H1 (cell line): ENCODE data around the gene GRIA3. TPM values are rescaled to one million over a fixed set of nuclear protein-coding genes. Genes with fewer than 3 reads are reported as not detected.
"Not testable (repeated sequence)": the region's sequence is repeated elsewhere in the genome, so short reads cannot be mapped to it uniquely, and the experiment has no call there.

Source experiments
- CTCF ChIA-PET: fragments of 300-600 bp; sonication (Branson Sonifier 250); formaldehyde crosslinking; loops from one replicate; lab custom pipeline; 2021; ENCODE audit not compliant: partially characterized antibody; lab: Charles Lee
- POLR2A ChIA-PET: fragments of 300-600 bp; sonication (Branson Sonifier 250); formaldehyde crosslinking; loops from one replicate; lab custom pipeline; 2021; ENCODE audit warnings: inconsistent platforms; ENCODE audit not compliant: partially characterized antibody; lab: Charles Lee
- DNase-seq, 2 experiments: peaks; one replicate each; pipeline versions ENCODE4 v3.0.0 to v3.0.0-alpha.2; 2010 to 2022; ENCODE audit warnings: low spot score in 2 of 2, low read depth in 1 of 2, mixed read lengths in 1 of 2
- FAIRE-seq: peaks from 2 replicates; lab custom pipeline; 2011; peaks lifted over from hg19 to GRCh38; lab: Jason Lieb, UNC
- H2AFZ ChIP-seq: 2 replicates; pipeline ENCODE4 v1.8.1; 2012; ENCODE audit warnings: low read length, inconsistent platforms
- H2AK5ac ChIP-seq: 2 replicates; pipeline ENCODE4 v1.6.1; 2013; ENCODE audit warnings: low read depth, low read length
- H2BK120ac ChIP-seq: replicated peaks from 2 replicates; pipeline ENCODE3; 2013; ENCODE audit warnings: low read depth, low read length, inconsistent platforms
- H2BK12ac ChIP-seq: 2 replicates; pipeline ENCODE4 v1.6.1; 2013; ENCODE audit warnings: low read depth, low read length
- H2BK15ac ChIP-seq: 2 replicates; pipeline ENCODE4 v1.6.1; 2013; ENCODE audit warnings: low read length
- H2BK20ac ChIP-seq: 2 replicates; pipeline ENCODE4 v1.6.1; 2013; ENCODE audit warnings: low read length
- H2BK5ac ChIP-seq: 2 replicates; pipeline ENCODE4 v1.6.1; 2013; ENCODE audit warnings: low read depth, low read length
- H3K14ac ChIP-seq: 2 replicates; pipeline ENCODE4 v1.6.1; 2013; ENCODE audit warnings: inconsistent platforms; ENCODE audit not compliant: insufficient read length
- H3K18ac ChIP-seq: 2 replicates; pipeline ENCODE4 v1.6.1; 2013; ENCODE audit warnings: low read length; ENCODE audit errors: extremely low read depth
- H3K23ac ChIP-seq: 2 replicates; pipeline ENCODE4 v1.6.1; 2013; ENCODE audit warnings: inconsistent platforms; ENCODE audit not compliant: insufficient read length
- H3K23me2 ChIP-seq: 2 replicates; pipeline ENCODE4 v1.6.1; 2013; ENCODE audit warnings: low read depth, low read length
- H3K27ac ChIP-seq: 2 replicates; pipeline ENCODE4 v1.6.1; 2011; ENCODE audit warnings: low read depth, low read length, inconsistent platforms
- H3K27me3 ChIP-seq, 4 experiments: replicated peaks in 1 of 4; 1 replicate in 1 of 4; 2 replicates in 3 of 4; pipeline versions ENCODE4 v1.6.1 to v1.8.1; 2011 to 2013; ENCODE audit warnings: low read length in 3 of 4, mild to moderate bottlenecking in 3 of 4, inconsistent platforms in 2 of 4, mixed read lengths in 2 of 4, moderate library complexity in 1 of 4; ENCODE audit not compliant: control insufficient read depth in 3 of 4, insufficient read depth in 3 of 4; ENCODE audit errors: extremely low read depth in 1 of 4
- H3K36me3 ChIP-seq, 4 experiments: 2 replicates each; pipeline versions ENCODE4 v1.6.1 to v1.8.1; 2011 to 2013; ENCODE audit warnings: mild to moderate bottlenecking in 4 of 4, low read length in 3 of 4, moderate library complexity in 2 of 4, control low read depth in 1 of 4, inconsistent platforms in 1 of 4; ENCODE audit not compliant: insufficient read depth in 4 of 4, control insufficient read depth in 2 of 4
- H3K4ac ChIP-seq: replicated peaks from 2 replicates; pipeline ENCODE3; 2013; ENCODE audit warnings: low read length, low read depth, mixed read lengths, inconsistent platforms; ENCODE audit not compliant: insufficient read length
- H3K4me1 ChIP-seq, 4 experiments: replicated peaks in 1 of 4; 1 replicate in 1 of 4; 2 replicates in 3 of 4; pipeline versions ENCODE4 v1.6.1 to v1.8.1; 2011 to 2013; ENCODE audit warnings: low read length in 3 of 4, inconsistent platforms in 2 of 4, mixed read lengths in 1 of 4; ENCODE audit not compliant: insufficient read depth in 4 of 4, control insufficient read depth in 3 of 4
- H3K4me2 ChIP-seq, 2 experiments: 2 replicates each; pipeline versions ENCODE4 v1.6.1 to v1.8.1; 2011 to 2013; ENCODE audit warnings: low read depth in 2 of 2, low read length in 2 of 2, control low read depth in 1 of 2, inconsistent platforms in 1 of 2, mild to moderate bottlenecking in 1 of 2; ENCODE audit not compliant: insufficient read depth in 1 of 2
- H3K4me3 ChIP-seq, 4 experiments: fragments of 200-600, 300-600 bp in 1 of 4; sonication (generic), shearing (Covaris generic), sonication (Bioruptor Twin) in 1 of 4; 2 replicates each; pipeline versions ENCODE4 v1.5.1 to v1.8.1; 2011 to 2016; ENCODE audit warnings: low read length in 4 of 4, low read depth in 3 of 4, control low read depth in 2 of 4, inconsistent platforms in 2 of 4, mild to moderate bottlenecking in 2 of 4, mixed read lengths in 1 of 4, moderate library complexity in 1 of 4; ENCODE audit not compliant: insufficient read depth in 2 of 4; ENCODE audit errors: extremely low read depth in 1 of 4
- H3K56ac ChIP-seq: replicated peaks from 2 replicates; pipeline ENCODE3; 2013; ENCODE audit warnings: low read depth, mild to moderate bottlenecking, mixed read lengths, low read length, inconsistent platforms; ENCODE audit not compliant: insufficient read length
- H3K79me1 ChIP-seq: 2 replicates; pipeline ENCODE4 v1.6.1; 2013; ENCODE audit warnings: low read depth, low read length, control low read depth
- H3K79me2 ChIP-seq, 2 experiments: 2 replicates each; pipeline versions ENCODE4 v1.6.1 to v1.8.1; 2012 to 2013; ENCODE audit warnings: low read length in 2 of 2, mild to moderate bottlenecking in 2 of 2, inconsistent platforms in 1 of 2; ENCODE audit not compliant: insufficient read depth in 2 of 2, control insufficient read depth in 1 of 2
- H3K9ac ChIP-seq, 4 experiments: replicated peaks in 1 of 4; 1 replicate in 1 of 4; 2 replicates in 3 of 4; pipeline versions ENCODE4 v1.6.1 to v1.8.1; 2011 to 2013; ENCODE audit warnings: low read depth in 3 of 4, low read length in 3 of 4, control low read depth in 2 of 4, mild to moderate bottlenecking in 2 of 4, moderate library complexity in 2 of 4, inconsistent platforms in 1 of 4; ENCODE audit errors: extremely low read depth in 1 of 4
- H3K9me3 ChIP-seq, 2 experiments: 2 replicates each; pipeline versions ENCODE4 v1.6.1 to v1.8.1; 2012 to 2013; ENCODE audit warnings: mild to moderate bottlenecking in 2 of 2, moderate library complexity in 2 of 2, control low read depth in 1 of 2, inconsistent platforms in 1 of 2, low read depth in 1 of 2, low read length in 1 of 2, mixed read lengths in 1 of 2; ENCODE audit not compliant: insufficient read depth in 2 of 2
- H4K20me1 ChIP-seq, 2 experiments: replicated peaks in 1 of 2; 2 replicates each; pipeline versions ENCODE3 to v1.8.1; 2011 to 2013; ENCODE audit warnings: inconsistent platforms in 2 of 2, low read length in 2 of 2, mild to moderate bottlenecking in 1 of 2; ENCODE audit not compliant: insufficient read depth in 2 of 2, control insufficient read depth in 1 of 2
- H4K5ac ChIP-seq: 2 replicates; pipeline ENCODE4 v1.6.1; 2013; ENCODE audit warnings: low read length, low read depth, mixed read lengths, inconsistent platforms; ENCODE audit not compliant: insufficient read length
- H4K8ac ChIP-seq: 2 replicates; pipeline ENCODE4 v1.8.0; 2013; ENCODE audit warnings: mild to moderate bottlenecking, moderate library complexity, low read length, inconsistent platforms; ENCODE audit not compliant: insufficient read depth; ENCODE audit errors: extremely low read depth
- H4K91ac ChIP-seq: replicated peaks from 2 replicates; pipeline ENCODE3; 2013; ENCODE audit warnings: low read length, mixed read lengths, inconsistent platforms; ENCODE audit not compliant: insufficient read length
- WGBS, 2 experiments: shearing (Covaris generic) in 1 of 2; methylation state at CpG; one replicate each; pipeline versions ENCODE4 v1.1.6 to v1.1.7; 2013 to 2015; ENCODE audit warnings: low lambda C conversion rate in 2 of 2, mixed read lengths in 2 of 2, inconsistent platforms in 1 of 2, low coverage in 1 of 2, missing lambda C conversion rate in 1 of 2; ENCODE audit not compliant: insufficient replicate concordance in 2 of 2, insufficient coverage in 1 of 2, insufficient read length in 1 of 2; ENCODE audit errors: extremely low coverage in 1 of 2, missing lambda C conversion rate in 1 of 2; 5-methylcytosine and 5-hydroxymethylcytosine counted together
- polyA plus RNA-seq, 7 experiments: library from polyadenylated mRNA; depleted of rRNA in 3 of 7; stranded (reverse) in 5 of 7; unstranded in 2 of 7; fragments of >200 nt in 5 of 7; fragments of 200-250 nt in 2 of 7; gene quantifications; 1 replicate in 5 of 7; 2 replicates in 1 of 7; 4 replicates in 1 of 7; pipeline versions ENCODE4 v1.2.1 to v1.2.3, GENCODE V29; 2011 to 2013; ENCODE audit warnings: missing spikeins in 2 of 7, mixed read lengths in 2 of 7
- total RNA-seq: library from RNA; stranded (reverse); fragmentation: NEBNext Ultra II Directional; extraction: Animal tissue kit (Norgen Biotek cat#: 25700); gene quantifications from 2 replicates; pipeline ENCODE4 v1.2.1, GENCODE V29; 2021
- TF ChIP-seq, protein P1 (sequence below), 3 experiments: IDR thresholded peaks; 1 replicate in 2 of 3; 2 replicates in 1 of 3; pipeline versions ENCODE4 v1.5.1 to v1.6.1; 2011; ENCODE audit warnings: low read length in 3 of 3, mild to moderate bottlenecking in 3 of 3, inconsistent platforms in 2 of 3, low read depth in 1 of 3, moderate library complexity in 1 of 3; ENCODE audit not compliant: insufficient read depth in 1 of 3; ENCODE audit errors: control extremely low read depth in 1 of 3

The GRIA3 gene
- total and polyA plus RNA-seq, 2 of the 8 experiments (the other 6 are each of a cell fraction or from before 2014, with no cell fraction given), result 2.6 to 3.0 TPM

DNA sequence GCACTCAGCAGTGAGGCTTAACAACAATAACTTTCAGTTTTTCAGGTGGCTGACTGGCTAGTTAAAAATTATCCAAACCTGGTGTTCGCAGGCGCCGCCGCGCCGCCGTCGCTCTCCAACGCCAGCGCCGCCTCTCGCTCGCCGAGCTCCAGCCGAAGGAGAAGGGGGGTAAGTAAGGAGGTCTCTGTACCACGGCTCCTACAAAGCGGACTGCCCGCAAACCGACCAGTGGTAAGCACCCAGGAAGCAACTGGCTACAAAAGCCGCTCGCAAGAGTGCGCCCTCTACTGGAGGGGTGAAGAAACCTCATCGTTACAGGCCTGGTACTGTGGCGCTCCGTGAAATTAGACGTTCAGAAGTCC lies 330.2 kb downstream of the GRIA3 start:
- H3K9ac ChIP-seq, H4K8ac ChIP-seq, POLR2A ChIA-PET, CTCF ChIA-PET, H3K79me1 ChIP-seq, H3K79me2 ChIP-seq, H3K14ac ChIP-seq, H3K27ac ChIP-seq, H3K4me3 ChIP-seq, FAIRE-seq, H3K4me2 ChIP-seq, H3K36me3 ChIP-seq, H3K56ac ChIP-seq, H4K20me1 ChIP-seq, H4K91ac ChIP-seq, H3K4me1 ChIP-seq, H2BK5ac ChIP-seq, H3K18ac ChIP-seq, H2AK5ac ChIP-seq, H2BK20ac ChIP-seq, H3K9me3 ChIP-seq, H3K4ac ChIP-seq, H3K23me2 ChIP-seq, DNase-seq, H3K23ac ChIP-seq, H2BK12ac ChIP-seq, H4K5ac ChIP-seq, H2BK15ac ChIP-seq, H3K27me3 ChIP-seq, H2AFZ ChIP-seq, H2BK120ac ChIP-seq: not testable (repeated sequence)
- WGBS, 2 experiments, result 98% methylated on average over 19 of the region's 26 CpGs; no CpG with 5 or more reads in 1 of the 2 experiments
- TF ChIP-seq, protein P1, sequence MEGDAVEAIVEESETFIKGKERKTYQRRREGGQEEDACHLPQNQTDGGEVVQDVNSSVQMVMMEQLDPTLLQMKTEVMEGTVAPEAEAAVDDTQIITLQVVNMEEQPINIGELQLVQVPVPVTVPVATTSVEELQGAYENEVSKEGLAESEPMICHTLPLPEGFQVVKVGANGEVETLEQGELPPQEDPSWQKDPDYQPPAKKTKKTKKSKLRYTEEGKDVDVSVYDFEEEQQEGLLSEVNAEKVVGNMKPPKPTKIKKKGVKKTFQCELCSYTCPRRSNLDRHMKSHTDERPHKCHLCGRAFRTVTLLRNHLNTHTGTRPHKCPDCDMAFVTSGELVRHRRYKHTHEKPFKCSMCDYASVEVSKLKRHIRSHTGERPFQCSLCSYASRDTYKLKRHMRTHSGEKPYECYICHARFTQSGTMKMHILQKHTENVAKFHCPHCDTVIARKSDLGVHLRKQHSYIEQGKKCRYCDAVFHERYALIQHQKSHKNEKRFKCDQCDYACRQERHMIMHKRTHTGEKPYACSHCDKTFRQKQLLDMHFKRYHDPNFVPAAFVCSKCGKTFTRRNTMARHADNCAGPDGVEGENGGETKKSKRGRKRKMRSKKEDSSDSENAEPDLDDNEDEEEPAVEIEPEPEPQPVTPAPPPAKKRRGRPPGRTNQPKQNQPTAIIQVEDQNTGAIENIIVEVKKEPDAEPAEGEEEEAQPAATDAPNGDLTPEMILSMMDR (IDR thresholded peaks at IDR 0.05; ENCODE audit: control extremely low read depth in 1 of 3, insufficient read depth in 1 of 3, low read depth in 1 of 3, low read length in 3 of 3), result peak in 2 of 3 experiments; percentile 4 to 23; a peak in 2 of 4 replicates
